ENCODE measurements around the gene IFNLR1. TPM values are rescaled to one million over a fixed set of nuclear protein-coding genes. Genes with fewer than 3 reads are reported as not detected.
A peak's percentile ranks its signal among the peaks of the same experiment; 100 is the strongest.

Gene IFNLR1
- total RNA-seq, 4 donors from 2014 or later = 2.6 to 37.4 (median 12.7) TPM

GRCh38 chr1:24154215-24154614, 32.9 kb downstream of the IFNLR1 start:
- Histone ChIP-seq H3K4me1 (peaks cover 3 to 19% (median 16%) of the 10 kb centered on the region in 4 donors), H3K36me3 (no peaks in the 10 kb centered on the region), H3K27me3 (peaks cover 15% of the 10 kb centered on the region), H3K4me3 (no peak overlapping the region), H3K9me3 (no peaks in the 10 kb centered on the region), H3K27ac (no peak overlapping the region)
- WGBS, 2 donors (ENCODE audit: low coverage in 1 of 2) = 74 to 86% methylated on average over 8 of the region's 8 CpGs
- in situ Hi-C loops (cut with MboI; ENCODE audit: low pct_ligation_motif_present in 1 of 4, low pct_unique_long_range_greater_than_20kb in 1 of 4, low sequenced_read_pairs in 3 of 4) = no loop called here
- TF ChIP-seq POLR2A (IDR thresholded peaks at IDR 0.05) = no peak
- no peak for DNase-seq
- intact Hi-C loops (cut with DNase I; ENCODE audit: low total_unique reads) = no loop called here

GRCh38 chr1:24152631-24153494, 34.2 kb downstream of the IFNLR1 start:
- TF ChIP-seq POLR2A (IDR thresholded peaks at IDR 0.05) = no peak
- no peak for TF ChIP-seq CTCF (IDR thresholded peaks at IDR 0.05)
- no peak for TF ChIP-seq EP300 (IDR thresholded peaks at IDR 0.05; ENCODE audit: low read depth)
- no peak for TF ChIP-seq POLR2AphosphoS5 (IDR thresholded peaks at IDR 0.05)
- no peak for DNase-seq
- WGBS, 2 donors (ENCODE audit: low coverage in 1 of 2) = 94% methylated on average over 10 of the region's 10 CpGs; no CpG with 5 or more reads in 1 of the 2 donors
- H3K36me3 ChIP-seq = no peaks in the 10 kb centered on the region
- H3K4me3 ChIP-seq = no peak overlapping the region
- no peak overlapping the region for H3K27ac ChIP-seq
- H3K4me1 ChIP-seq = peaks cover 3 to 19% (median 16%) of the 10 kb centered on the region in 4 donors
- in situ Hi-C loops (cut with MboI; ENCODE audit: low pct_ligation_motif_present in 1 of 4, low pct_unique_long_range_greater_than_20kb in 1 of 4, low sequenced_read_pairs in 3 of 4) (no loop called here), intact Hi-C loops (cut with DNase I; ENCODE audit: low total_unique reads) (no loop called here)
- H3K9me3 ChIP-seq = no peaks in the 10 kb centered on the region
- H3K27me3 ChIP-seq = peaks cover 15% of the 10 kb centered on the region

- Histone ChIP-seq H3K9me3 (no peaks in the 10 kb centered on the region), H3K27ac (peak overlapping the region; percentile 68 to 84 (median 71)), H3K4me1 (peaks cover 3 to 19% (median 16%) of the 10 kb centered on the region in 4 donors), H3K27me3 (peaks cover 15% of the 10 kb centered on the region), H3K4me3 (peak overlapping the region in 1 of 4 donors; percentile 9), H3K36me3 (no peaks in the 10 kb centered on the region)
- intact Hi-C loops (cut with DNase I; ENCODE audit: low total_unique reads) (no loop called here), in situ Hi-C loops (cut with MboI; ENCODE audit: low pct_ligation_motif_present in 1 of 4, low pct_unique_long_range_greater_than_20kb in 1 of 4, low sequenced_read_pairs in 3 of 4) (no loop called here)
- WGBS, 2 donors (ENCODE audit: low coverage in 1 of 2) = 15 to 16% methylated on average over 2 to 12 of the region's 12 CpGs
- peak; percentile 79 for DNase-seq
- no peak for TF ChIP-seq POLR2A (IDR thresholded peaks at IDR 0.05)
- TF ChIP-seq CTCF (IDR thresholded peaks at IDR 0.05) = no peak
- TF ChIP-seq EP300 (IDR thresholded peaks at IDR 0.05; ENCODE audit: low read depth) = no peak
- no peak for TF ChIP-seq POLR2AphosphoS5 (IDR thresholded peaks at IDR 0.05)
Measured at GRCh38 chr1:24151175-24151533, 35.9 kb downstream of the IFNLR1 start.

GRCh38 chr1:24150234-24151174, 36.6 kb downstream of the IFNLR1 start:
- DNase-seq = peak; percentile 98
- peak; percentile 84 to 95 (median 91) for TF ChIP-seq CTCF (IDR thresholded peaks at IDR 0.05)
- peak; percentile 43 for TF ChIP-seq POLR2A (IDR thresholded peaks at IDR 0.05)
- TF ChIP-seq EP300 (IDR thresholded peaks at IDR 0.05; ENCODE audit: low read depth) = no peak
- peak in 1 of 3 donors; percentile 51 for TF ChIP-seq POLR2AphosphoS5 (IDR thresholded peaks at IDR 0.05)
- Histone ChIP-seq H3K9me3 (no peaks in the 10 kb centered on the region), H3K4me1 (peaks cover 3 to 19% (median 16%) of the 10 kb centered on the region in 4 donors), H3K27me3 (peaks cover 15% of the 10 kb centered on the region), H3K4me3 (peak overlapping the region in 1 of 4 donors; percentile 9), H3K36me3 (no peaks in the 10 kb centered on the region), H3K27ac (peak overlapping the region; percentile 68 to 84 (median 71))
- intact Hi-C loops (cut with DNase I; ENCODE audit: low total_unique reads) (no loop called here), in situ Hi-C loops (cut with MboI; ENCODE audit: low pct_ligation_motif_present in 1 of 4, low pct_unique_long_range_greater_than_20kb in 1 of 4, low sequenced_read_pairs in 3 of 4) (no loop called here)
- WGBS, 2 donors (ENCODE audit: low coverage in 1 of 2) = 10 to 12% methylated on average over 6 to 34 of the region's 36 CpGs

Measured in transverse colon (tissue), 4 donors.